Prostate gland (tissue), 2 donors: ENCODE measurements around the gene IL6R. TPM values are rescaled to one million over a fixed set of nuclear protein-coding genes. Genes with fewer than 3 reads are reported as not detected.

Experiments
- DNase-seq: peaks from one replicate; pipeline ENCODE4 v3.0.0-alpha.2; 2019; ENCODE audit warnings: low spot score
- H3K27ac ChIP-seq, 2 donors: fragments of 200-600 bp; sonication (generic); 2 replicates each; pipeline ENCODE4 v1.5.1; 2017 to 2019
- H3K27me3 ChIP-seq: fragments of 200-600 bp; sonication (generic); replicated peaks from 2 replicates; pipeline ENCODE4 v1.5.1; 2019; ENCODE audit not compliant: insufficient read depth
- H3K36me3 ChIP-seq, 2 donors: fragments of 200-600 bp; sonication (generic); 1 replicate in 1 of 2; 2 replicates in 1 of 2; pipeline versions ENCODE4 v1.5.1 to v1.8.1; 2017 to 2019
- H3K4me1 ChIP-seq: fragments of 200-600 bp; sonication (generic); replicated peaks from 2 replicates; pipeline ENCODE4 v1.5.1; 2019
- H3K4me3 ChIP-seq, 2 donors: fragments of 200-600 bp; sonication (generic); 2 replicates each; pipeline ENCODE4 v1.5.1; 2017 to 2019
- H3K9me3 ChIP-seq: fragments of 200-600 bp; sonication (generic); 2 replicates; pipeline ENCODE4 v1.5.1; 2017
- CTCF ChIP-seq, 4 experiments: fragments of 200-600 bp in 2 of 4; fragments of 450-650 bp in 2 of 4; sonication (generic) in 2 of 4; IDR thresholded peaks; 1 replicate in 3 of 4; 2 replicates in 1 of 4; pipeline ENCODE4 v1.5.1; 2016 to 2019; ENCODE audit warnings: antibody characterized with exemption in 4 of 4, mild to moderate bottlenecking in 2 of 4, moderate library complexity in 2 of 4
- POLR2A ChIP-seq: fragments of 450-650 bp; IDR thresholded peaks from one replicate; pipeline ENCODE4 v1.6.1; 2016; ENCODE audit warnings: antibody characterized with exemption, mild to moderate bottlenecking
- POLR2AphosphoS5 ChIP-seq: sonication (generic); formaldehyde crosslinking; IDR thresholded peaks from one replicate; pipeline ENCODE4 v1.6.1; 2017; ENCODE audit warnings: antibody characterized with exemption
- WGBS: methylation state at CpG from one replicate; pipeline ENCODE4 v1.1.5; 2018; 5-methylcytosine and 5-hydroxymethylcytosine counted together
- intact Hi-C: fragments of 100-400 bp; cut with DNase I; formaldehyde crosslinking; loops from one replicate; pipeline ENCODE4 v1.14.2; 2022
- total RNA-seq, 2 donors: library from RNA; depleted of rRNA; stranded (reverse); fragments of >200 nt; gene quantifications; one replicate each; pipeline ENCODE4 v1.1.0, GENCODE V29; 2016

The IL6R gene
- total RNA-seq, 2 donors from 2014 or later: 70.1 to 80.7 TPM

DNA sequence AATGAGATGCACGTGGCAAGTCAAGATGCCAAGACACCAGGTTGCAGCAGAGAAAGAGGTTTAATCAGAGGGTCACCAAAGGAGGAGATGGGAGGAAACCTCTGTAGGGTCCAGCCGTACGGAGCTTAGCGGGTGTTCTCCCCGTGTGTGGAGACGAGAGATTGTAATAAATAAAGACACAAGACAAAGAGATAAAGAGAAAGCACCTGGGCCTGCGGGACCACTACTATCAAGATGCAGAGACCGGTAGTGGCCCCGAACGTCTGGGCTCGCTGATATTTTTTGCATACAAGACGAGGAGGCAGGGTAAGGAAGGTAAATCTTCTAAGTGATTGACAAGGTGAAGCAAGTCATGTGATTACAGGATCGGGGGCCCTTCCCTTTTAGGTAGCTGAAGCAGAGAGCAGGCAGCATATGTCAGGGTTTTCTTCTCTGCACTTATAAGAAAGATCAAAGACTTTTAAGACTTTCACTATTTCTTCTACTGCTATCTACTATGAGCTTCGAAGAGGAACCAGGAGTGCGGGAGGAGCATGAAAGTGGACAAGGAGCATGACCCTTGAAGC lies 55.6 kb downstream of the IL6R start:
- WGBS: 80% methylated on average over 15 of the region's 15 CpGs
- no peaks in the 10 kb centered on the region for H3K27me3 ChIP-seq
- no peak overlapping the region for H3K4me3 ChIP-seq
- no peaks in the 10 kb centered on the region for H3K36me3 ChIP-seq
- H3K4me1 ChIP-seq: no peaks in the 10 kb centered on the region
- TF ChIP-seq POLR2A: no peak
- no peak for TF ChIP-seq CTCF (IDR thresholded peaks at IDR 0.05)
- TF ChIP-seq POLR2AphosphoS5: no peak
- no peak for DNase-seq
- H3K27ac ChIP-seq: no peak overlapping the region
- intact Hi-C loops: loop anchor here (10.0 kb wide), 1 partner anchor 116 kb away; no protein-coding TSS in a partner anchor
- no peaks in the 10 kb centered on the region for H3K9me3 ChIP-seq

GRCh38 chr1:154463512-154463990 lies 58.4 kb downstream of the IL6R start:
- DNase-seq: no peak
- H3K27ac ChIP-seq: no peak overlapping the region
- no peak overlapping the region for H3K4me3 ChIP-seq
- TF ChIP-seq POLR2AphosphoS5 (no peak), POLR2A (no peak), CTCF (IDR thresholded peaks at IDR 0.05) (no peak)
- no peaks in the 10 kb centered on the region for H3K9me3 ChIP-seq
- no peaks in the 10 kb centered on the region for H3K4me1 ChIP-seq
- intact Hi-C loops: loop anchor here (10.0 kb wide), 1 partner anchor 119 kb away; no protein-coding TSS in a partner anchor
- H3K36me3 ChIP-seq: no peaks in the 10 kb centered on the region
- 53% methylated on average over 4 of the region's 4 CpGs for WGBS
- H3K27me3 ChIP-seq: no peaks in the 10 kb centered on the region

GRCh38 chr1:154465621-154466195 lies 60.6 kb downstream of the IL6R start:
- Histone ChIP-seq H3K4me3 (no peak overlapping the region), H3K4me1 (no peaks in the 10 kb centered on the region), H3K27ac (no peak overlapping the region), H3K36me3 (no peaks in the 10 kb centered on the region), H3K9me3 (no peaks in the 10 kb centered on the region), H3K27me3 (no peaks in the 10 kb centered on the region)
- no peak for DNase-seq
- WGBS: 49% methylated on average over 8 of the region's 8 CpGs
- intact Hi-C loops: loop anchor here (2.0 to 10.0 kb wide), 2 partner anchors 61 to 121 kb away; partner anchors contain the start of gene IL6R
- no peak for TF ChIP-seq CTCF (IDR thresholded peaks at IDR 0.05)
- no peak for TF ChIP-seq POLR2AphosphoS5
- TF ChIP-seq POLR2A: no peak

DNA sequence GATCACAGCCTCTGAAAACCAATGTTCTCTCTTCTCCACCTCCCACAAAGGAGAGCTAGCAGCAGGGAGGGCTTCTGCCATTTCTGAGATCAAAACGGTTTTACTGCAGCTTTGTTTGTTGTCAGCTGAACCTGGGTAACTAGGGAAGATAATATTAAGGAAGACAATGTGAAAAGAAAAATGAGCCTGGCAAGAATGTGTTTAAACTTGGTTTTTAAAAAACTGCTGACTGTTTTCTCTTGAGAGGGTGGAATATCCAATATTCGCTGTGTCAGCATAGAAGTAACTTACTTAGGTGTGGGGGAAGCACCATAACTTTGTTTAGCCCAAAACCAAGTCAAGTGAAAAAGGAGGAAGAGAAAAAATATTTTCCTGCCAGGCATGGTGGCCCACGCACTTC lies 61.1 kb downstream of the IL6R start:
- Histone ChIP-seq H3K4me3 (no peak overlapping the region), H3K9me3 (no peaks in the 10 kb centered on the region), H3K36me3 (no peaks in the 10 kb centered on the region), H3K4me1 (no peaks in the 10 kb centered on the region), H3K27ac (no peak overlapping the region), H3K27me3 (no peaks in the 10 kb centered on the region)
- WGBS: 66% methylated on average over 3 of the region's 3 CpGs
- no peak for DNase-seq
- intact Hi-C loops: loop anchor here (2.0 to 10.0 kb wide), 2 partner anchors 61 to 121 kb away; partner anchors contain the start of gene IL6R
- TF ChIP-seq POLR2A (no peak), CTCF (IDR thresholded peaks at IDR 0.05) (no peak), POLR2AphosphoS5 (no peak)
